HCT116 (cell line): ENCODE measurements around the gene TMEM30A. TPM values are rescaled to one million over a fixed set of nuclear protein-coding genes. Genes with fewer than 3 reads are reported as not detected.

Source experiments
- ATAC-seq: fragments of 200-7000 bp; cut with Tn5 transposase; 2 replicates; pipeline ENCODE4 v1.9.1; 2020; ENCODE audit warnings: mild to moderate bottlenecking, moderate library complexity
- BruUV-seq: library from RNA; stranded (reverse); fragments of 400-500 nt; replicated peaks from 2 replicates; lab custom pipeline; 2021; lab: Mats Ljungman, UMichigan
- CTCF ChIA-PET: fragments of 300-600 bp; sonication (Branson Sonifier 250); formaldehyde crosslinking; loops from one replicate; lab custom pipeline; 2021; ENCODE audit warnings: antibody characterized with exemption; lab: Charles Lee
- POLR2A ChIA-PET: fragments of 300-600, 350-600 bp; sonication (Branson Sonifier 250); formaldehyde crosslinking; loops from one replicate; lab custom pipeline; 2021; ENCODE audit warnings: antibody characterized with exemption; lab: Charles Lee
- RAD21 ChIA-PET, 2 experiments: fragments of 300-600 bp; sonication (Branson Sonifier 250); formaldehyde crosslinking; loops; one replicate each; lab custom pipeline; 2023; ENCODE audit warnings: low total read pairs in 2 of 2; ENCODE audit not compliant: uncharacterized antibody in 2 of 2, unreplicated experiment in 2 of 2, low non-redundant PET in 1 of 2; lab: Charles Lee
- DNase-seq: peaks from one replicate; pipeline ENCODE4 v3.0.0-alpha.2; 2010; ENCODE audit warnings: low read depth, low spot score
- H2AFZ ChIP-seq: fragments of 200-600 bp; shearing (Covaris generic), sonication (generic); 2 replicates; pipeline ENCODE4 v1.6.1; 2017; ENCODE audit warnings: low read depth, mixed run types, mixed read lengths, antibody characterized with exemption, low read length; ENCODE audit not compliant: poor library complexity, severe bottlenecking
- H3K27ac ChIP-seq: 2 replicates; pipeline ENCODE4 v1.5.1; 2012; ENCODE audit warnings: low read depth, low read length
- H3K27me3 ChIP-seq: fragments of 200-600 bp; sonication (generic); 2 replicates; pipeline ENCODE4 v1.6.1; 2016; ENCODE audit warnings: mixed run types, low read length, mixed read lengths; ENCODE audit not compliant: insufficient read depth
- H3K36me3 ChIP-seq, 2 experiments: fragments of 200-500 bp in 1 of 2; fragments of 200-600 bp in 1 of 2; sonication (Bioruptor generic) in 1 of 2; sonication (generic) in 1 of 2; 2 replicates each; pipeline versions ENCODE4 v1.5.1 to v1.6.1; 2014 to 2016; ENCODE audit warnings: low read length in 2 of 2, inconsistent platforms in 1 of 2, mixed read lengths in 1 of 2, mixed run types in 1 of 2; ENCODE audit not compliant: insufficient read depth in 2 of 2, control insufficient read depth in 1 of 2
- H3K4me1 ChIP-seq, 2 experiments: fragments of 200-600 bp in 1 of 2; sonication (generic) in 1 of 2; 2 replicates each; pipeline versions ENCODE4 v1.5.1 to v1.6.1; 2012 to 2017; ENCODE audit warnings: low read length in 2 of 2, inconsistent platforms in 1 of 2, mild to moderate bottlenecking in 1 of 2, mixed read lengths in 1 of 2, mixed run types in 1 of 2, moderate library complexity in 1 of 2; ENCODE audit not compliant: insufficient read depth in 2 of 2, control insufficient read depth in 1 of 2
- H3K4me2 ChIP-seq: fragments of 200-600 bp; sonication (generic); 2 replicates; pipeline ENCODE4 v1.6.1; 2017; ENCODE audit warnings: mixed run types, low read length, mixed read lengths
- H3K4me3 ChIP-seq, 2 experiments: fragments of 200-600 bp in 1 of 2; sonication (generic) in 1 of 2; replicated peaks in 1 of 2; 2 replicates each; pipeline ENCODE4 v1.5.1; 2011 to 2016; ENCODE audit warnings: low read length in 2 of 2, control low read depth in 1 of 2, low read depth in 1 of 2, mild to moderate bottlenecking in 1 of 2, mixed read lengths in 1 of 2, mixed run types in 1 of 2
- H3K79me2 ChIP-seq: fragments of 200-600 bp; sonication (generic); 2 replicates; pipeline ENCODE4 v1.6.1; 2017; ENCODE audit warnings: mild to moderate bottlenecking, mixed run types, low read length, moderate library complexity, mixed read lengths; ENCODE audit not compliant: insufficient read depth
- H3K9ac ChIP-seq: fragments of 200-600 bp; sonication (generic); 2 replicates; pipeline ENCODE4 v1.6.1; 2016; ENCODE audit warnings: low read length, mixed read lengths
- H3K9me2 ChIP-seq: fragments of 200-600 bp; sonication (generic), shearing (Covaris generic); 2 replicates; pipeline ENCODE4 v1.6.1; 2017; ENCODE audit warnings: mixed run types, mild to moderate bottlenecking, moderate library complexity; ENCODE audit not compliant: insufficient read depth
- H3K9me3 ChIP-seq, 2 experiments: fragments of 200-500 bp in 1 of 2; fragments of 200-600 bp in 1 of 2; sonication (Bioruptor generic) in 1 of 2; sonication (generic) in 1 of 2; 2 replicates each; pipeline ENCODE4 v1.6.1; 2014 to 2017; ENCODE audit warnings: low read length in 2 of 2, mixed read lengths in 2 of 2, inconsistent platforms in 1 of 2, low read depth in 1 of 2, mild to moderate bottlenecking in 1 of 2, mixed run types in 1 of 2, moderate library complexity in 1 of 2; ENCODE audit not compliant: control insufficient read depth in 1 of 2, insufficient read depth in 1 of 2
- H4K20me1 ChIP-seq: fragments of 200-600 bp; sonication (generic), shearing (Covaris generic); 2 replicates; pipeline ENCODE4 v1.6.1; 2017; ENCODE audit warnings: mixed run types, mild to moderate bottlenecking, moderate library complexity; ENCODE audit not compliant: insufficient read depth
- CEBPB ChIP-seq: IDR thresholded peaks from 2 replicates; pipeline ENCODE4 v1.6.1; 2012; ENCODE audit warnings: low read depth
- ELF1 ChIP-seq: IDR thresholded peaks from 2 replicates; pipeline ENCODE4 v1.6.1; 2012; ENCODE audit warnings: low read depth, borderline replicate concordance
- JUND ChIP-seq: IDR thresholded peaks from 2 replicates; pipeline ENCODE4 v1.6.1; 2012
- POLR2A ChIP-seq: IDR thresholded peaks from 2 replicates; pipeline ENCODE4 v1.7.0; 2011; ENCODE audit warnings: borderline replicate concordance; ENCODE audit not compliant: insufficient read depth, insufficient read length; ENCODE audit errors: extremely low read depth
- RAD21 ChIP-seq: IDR thresholded peaks from 2 replicates; pipeline ENCODE4 v1.6.1; 2012; ENCODE audit warnings: low read depth, mild to moderate bottlenecking
- TCF7L2 ChIP-seq: IDR thresholded peaks from 2 replicates; pipeline ENCODE4 v1.7.0; 2011; ENCODE audit warnings: borderline replicate concordance, inconsistent platforms; ENCODE audit not compliant: insufficient read depth, insufficient read length; ENCODE audit errors: extremely low read depth
- ZFX ChIP-seq: fragments of 450-650 bp; IDR thresholded peaks from 2 replicates; pipeline ENCODE4 v1.6.1; 2017
- ZNF274 ChIP-seq: fragments of 200-500 bp; sonication (Bioruptor generic); IDR thresholded peaks from 2 replicates; pipeline ENCODE4 v1.6.1; 2014; ENCODE audit warnings: mild to moderate bottlenecking, low read depth, low read length, inconsistent platforms
- intact Hi-C: fragments of 100-400 bp; cut with micrococcal nuclease; formaldehyde crosslinking; loops from 2 replicates; pipeline ENCODE4 v1.10.0; 2022
- total RNA-seq: library from RNA; stranded (reverse); gene quantifications from one replicate; pipeline ENCODE4 v1.2.1, GENCODE V29; 2021; ENCODE audit not compliant: unreplicated experiment
- TF ChIP-seq, protein P1 (sequence below): IDR thresholded peaks from 2 replicates; pipeline ENCODE4 v1.6.1; 2011; ENCODE audit warnings: mild to moderate bottlenecking, low read length, moderate library complexity; ENCODE audit not compliant: insufficient replicate concordance; ENCODE audit errors: extremely low read depth
- TF ChIP-seq, protein P2 (sequence below), 3 experiments: fragments of 200-600 bp in 1 of 3; sonication (generic) in 1 of 3; IDR thresholded peaks in 2 of 3; conservative IDR thresholded peaks in 1 of 3; 2 replicates each; pipeline ENCODE4 v1.5.1; 2012 to 2017; ENCODE audit warnings: low read depth in 2 of 3, low read length in 2 of 3, antibody characterized with exemption in 1 of 3, borderline replicate concordance in 1 of 3, control low read depth in 1 of 3, mild to moderate bottlenecking in 1 of 3, mixed read lengths in 1 of 3, mixed run types in 1 of 3, moderate library complexity in 1 of 3; ENCODE audit not compliant: insufficient read depth in 1 of 3
- TF ChIP-seq, protein P3 (sequence below): IDR thresholded peaks from 2 replicates; pipeline ENCODE4 v1.6.1; 2012
- TF ChIP-seq, protein P4 (sequence below): IDR thresholded peaks from 2 replicates; pipeline ENCODE4 v1.6.1; 2012

The TMEM30A gene
- total RNA-seq, 1 experiment from 2014 or later, result 73.4 TPM

DNA sequence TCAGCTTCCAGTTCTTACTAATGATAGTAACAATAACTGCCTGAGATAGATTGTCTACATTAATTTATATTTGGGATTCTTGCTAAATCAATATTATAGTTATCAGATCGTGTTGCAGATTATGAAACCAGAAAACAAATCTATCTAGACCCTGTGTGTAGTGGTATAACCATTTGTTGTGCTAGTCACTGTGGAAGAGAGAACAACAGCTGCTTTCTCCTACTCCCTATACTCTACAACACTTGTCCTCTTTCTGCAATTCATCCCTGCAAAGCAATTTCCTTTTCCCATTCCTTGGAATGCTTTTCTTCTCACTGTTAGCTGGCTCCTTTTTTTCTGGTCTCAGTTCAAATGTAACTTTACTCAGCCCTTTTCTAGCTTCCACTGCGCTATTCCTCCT lies 49.3 kb downstream of the TMEM30A start (continued):
- TF ChIP-seq, protein P1, sequence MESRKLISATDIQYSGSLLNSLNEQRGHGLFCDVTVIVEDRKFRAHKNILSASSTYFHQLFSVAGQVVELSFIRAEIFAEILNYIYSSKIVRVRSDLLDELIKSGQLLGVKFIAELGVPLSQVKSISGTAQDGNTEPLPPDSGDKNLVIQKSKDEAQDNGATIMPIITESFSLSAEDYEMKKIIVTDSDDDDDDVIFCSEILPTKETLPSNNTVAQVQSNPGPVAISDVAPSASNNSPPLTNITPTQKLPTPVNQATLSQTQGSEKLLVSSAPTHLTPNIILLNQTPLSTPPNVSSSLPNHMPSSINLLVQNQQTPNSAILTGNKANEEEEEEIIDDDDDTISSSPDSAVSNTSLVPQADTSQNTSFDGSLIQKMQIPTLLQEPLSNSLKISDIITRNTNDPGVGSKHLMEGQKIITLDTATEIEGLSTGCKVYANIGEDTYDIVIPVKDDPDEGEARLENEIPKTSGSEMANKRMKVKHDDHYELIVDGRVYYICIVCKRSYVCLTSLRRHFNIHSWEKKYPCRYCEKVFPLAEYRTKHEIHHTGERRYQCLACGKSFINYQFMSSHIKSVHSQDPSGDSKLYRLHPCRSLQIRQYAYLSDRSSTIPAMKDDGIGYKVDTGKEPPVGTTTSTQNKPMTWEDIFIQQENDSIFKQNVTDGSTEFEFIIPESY, result no peak

DNA sequence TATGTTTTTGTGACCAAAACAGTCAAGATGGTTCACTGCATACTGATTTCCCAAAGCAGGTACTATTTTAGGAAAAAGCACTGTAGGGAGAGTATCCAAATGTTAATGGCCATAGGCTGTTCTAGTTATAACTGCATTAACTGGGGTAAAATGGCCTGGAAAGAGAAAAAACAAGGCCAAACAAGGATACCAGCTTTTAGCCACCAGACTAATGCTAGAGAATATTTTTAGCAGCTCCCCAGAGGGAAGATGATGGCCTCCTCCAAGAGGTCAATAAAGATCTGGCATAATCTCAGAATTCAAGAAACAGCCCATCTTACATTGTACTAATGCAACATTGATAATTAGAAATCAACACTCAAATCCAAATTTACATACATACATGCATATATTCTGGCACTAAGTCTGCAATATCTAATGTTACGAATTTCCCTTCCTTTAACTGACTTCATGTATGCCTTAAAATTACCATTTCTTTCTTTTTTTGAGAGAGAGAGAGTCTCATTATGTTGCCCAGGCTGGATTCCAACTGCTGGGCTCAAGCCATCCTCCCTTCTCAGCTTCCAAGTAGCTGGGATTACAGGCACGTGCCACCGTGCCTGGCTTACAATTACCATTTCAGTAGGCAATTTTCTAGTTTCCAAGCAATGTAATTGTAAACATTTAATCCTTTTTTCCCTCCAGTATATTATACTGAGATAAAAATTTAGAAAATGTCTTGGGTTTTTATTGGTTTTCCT lies 50.3 kb downstream of the TMEM30A start:
- no TSS peak for BruUV-seq
- CTCF ChIA-PET, result interaction anchor here (0.6 to 1.1 kb wide), 2 partner anchors 312 to 1349 kb away, joined by 3 to 4 read pairs; no protein-coding TSS in a partner anchor

More for the DNA sequence above, 50.3 kb downstream of the TMEM30A start:
- no peak overlapping the region for H3K4me2 ChIP-seq
- TF ChIP-seq, protein P2, sequence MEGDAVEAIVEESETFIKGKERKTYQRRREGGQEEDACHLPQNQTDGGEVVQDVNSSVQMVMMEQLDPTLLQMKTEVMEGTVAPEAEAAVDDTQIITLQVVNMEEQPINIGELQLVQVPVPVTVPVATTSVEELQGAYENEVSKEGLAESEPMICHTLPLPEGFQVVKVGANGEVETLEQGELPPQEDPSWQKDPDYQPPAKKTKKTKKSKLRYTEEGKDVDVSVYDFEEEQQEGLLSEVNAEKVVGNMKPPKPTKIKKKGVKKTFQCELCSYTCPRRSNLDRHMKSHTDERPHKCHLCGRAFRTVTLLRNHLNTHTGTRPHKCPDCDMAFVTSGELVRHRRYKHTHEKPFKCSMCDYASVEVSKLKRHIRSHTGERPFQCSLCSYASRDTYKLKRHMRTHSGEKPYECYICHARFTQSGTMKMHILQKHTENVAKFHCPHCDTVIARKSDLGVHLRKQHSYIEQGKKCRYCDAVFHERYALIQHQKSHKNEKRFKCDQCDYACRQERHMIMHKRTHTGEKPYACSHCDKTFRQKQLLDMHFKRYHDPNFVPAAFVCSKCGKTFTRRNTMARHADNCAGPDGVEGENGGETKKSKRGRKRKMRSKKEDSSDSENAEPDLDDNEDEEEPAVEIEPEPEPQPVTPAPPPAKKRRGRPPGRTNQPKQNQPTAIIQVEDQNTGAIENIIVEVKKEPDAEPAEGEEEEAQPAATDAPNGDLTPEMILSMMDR (IDR thresholded peaks at IDR 0.05 in 2 of 3, conservative IDR thresholded peaks at IDR 0.05 in 1 of 3; ENCODE audit: borderline replicate concordance in 1 of 3, insufficient read depth in 1 of 3, low read depth in 2 of 3, low read length in 2 of 3), result no peak
- TF ChIP-seq, protein P1, result no peak
- TF ChIP-seq, protein P3, sequence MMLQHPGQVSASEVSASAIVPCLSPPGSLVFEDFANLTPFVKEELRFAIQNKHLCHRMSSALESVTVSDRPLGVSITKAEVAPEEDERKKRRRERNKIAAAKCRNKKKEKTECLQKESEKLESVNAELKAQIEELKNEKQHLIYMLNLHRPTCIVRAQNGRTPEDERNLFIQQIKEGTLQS, result no peak
- TF ChIP-seq CEBPB, result no peak
- TF ChIP-seq RAD21, result no peak
- TF ChIP-seq, protein P4, sequence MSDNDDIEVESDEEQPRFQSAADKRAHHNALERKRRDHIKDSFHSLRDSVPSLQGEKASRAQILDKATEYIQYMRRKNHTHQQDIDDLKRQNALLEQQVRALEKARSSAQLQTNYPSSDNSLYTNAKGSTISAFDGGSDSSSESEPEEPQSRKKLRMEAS, result no peak
- no peak for TF ChIP-seq POLR2A
- TF ChIP-seq ZFX, result no peak
- TF ChIP-seq JUND, result no peak
- no peak for TF ChIP-seq ELF1
- TF ChIP-seq ZNF274, result no peak
- TF ChIP-seq TCF7L2, result no peak
- H3K27ac ChIP-seq, result no peak overlapping the region
- intact Hi-C loops, result no loop called here
- H3K27me3 ChIP-seq, result no peaks in the 10 kb centered on the region
- H3K4me3 ChIP-seq, result no peak overlapping the region
- H4K20me1 ChIP-seq, result no peaks in the 10 kb centered on the region; the same call in 1 of the 2 replicates
- no peak overlapping the region for H3K9ac ChIP-seq
- H2AFZ ChIP-seq, result no peak overlapping the region
- ChIA-PET RAD21 (no interaction called here), POLR2A (no interaction called here)
- H3K79me2 ChIP-seq, result peaks cover 6% of the 10 kb centered on the region; the same call in 1 of the 2 replicates
- H3K9me2 ChIP-seq, result no peaks in the 10 kb centered on the region
- peaks cover 15 to 20% of the 10 kb centered on the region in 2 experiments for H3K36me3 ChIP-seq
- DNase-seq (no peak), ATAC-seq (no peak)
- no peaks in the 10 kb centered on the region for H3K9me3 ChIP-seq
- peaks cover 4 to 14% of the 10 kb centered on the region in 2 experiments; a peak in 2 of 4 replicates for H3K4me1 ChIP-seq
